HL-60 (cell line): Measurements from ENCODE around the gene NDUFA11.

Experiments used
- CTCF ChIP-seq: IDR thresholded peaks from one replicate; pipeline ENCODE4 v1.5.1; 2011; ENCODE audit warnings: low read length, control low read depth, inconsistent platforms; ENCODE audit not compliant: insufficient read depth
- GABPA ChIP-seq: IDR thresholded peaks from 2 replicates; pipeline ENCODE4 v1.6.1; 2012; ENCODE audit warnings: low read depth
- POLR2AphosphoS5 ChIP-seq: IDR thresholded peaks from 2 replicates; pipeline ENCODE4 v1.6.1; 2012; ENCODE audit warnings: low read depth
- REST ChIP-seq: IDR thresholded peaks from 2 replicates; pipeline ENCODE4 v1.6.1; 2012; ENCODE audit warnings: low read depth; ENCODE audit not compliant: insufficient replicate concordance
- SPI1 ChIP-seq: IDR thresholded peaks from 2 replicates; pipeline ENCODE4 v1.6.1; 2012; ENCODE audit warnings: low read depth, mild to moderate bottlenecking, borderline replicate concordance

GRCh38 chr19:5941673-5942072 is 38.1 kb upstream of the NDUFA11 start:
- TF ChIP-seq CTCF (no peak), POLR2AphosphoS5 (no peak), GABPA (no peak), SPI1 (no peak), REST (no peak)
